Prostate gland (tissue), 2 donors: ENCODE data around the gene MAVS. TPM values are rescaled to one million over a fixed set of nuclear protein-coding genes. Genes with fewer than 3 reads are reported as not detected.

Source experiments
- DNase-seq: peaks from one replicate; pipeline ENCODE4 v3.0.0-alpha.2; 2019; ENCODE audit warnings: low spot score
- H3K27ac ChIP-seq, 2 donors: fragments of 200-600 bp; sonication (generic); 2 replicates each; pipeline ENCODE4 v1.5.1; 2017 to 2019
- H3K27me3 ChIP-seq: fragments of 200-600 bp; sonication (generic); replicated peaks from 2 replicates; pipeline ENCODE4 v1.5.1; 2019; ENCODE audit not compliant: insufficient read depth
- H3K36me3 ChIP-seq, 2 donors: fragments of 200-600 bp; sonication (generic); 1 replicate in 1 of 2; 2 replicates in 1 of 2; pipeline versions ENCODE4 v1.5.1 to v1.8.1; 2017 to 2019
- H3K4me1 ChIP-seq: fragments of 200-600 bp; sonication (generic); replicated peaks from 2 replicates; pipeline ENCODE4 v1.5.1; 2019
- H3K4me3 ChIP-seq, 2 donors: fragments of 200-600 bp; sonication (generic); 2 replicates each; pipeline ENCODE4 v1.5.1; 2017 to 2019
- H3K9me3 ChIP-seq: fragments of 200-600 bp; sonication (generic); 2 replicates; pipeline ENCODE4 v1.5.1; 2017
- CTCF ChIP-seq, 4 experiments: fragments of 200-600 bp in 2 of 4; fragments of 450-650 bp in 2 of 4; sonication (generic) in 2 of 4; IDR thresholded peaks; 1 replicate in 3 of 4; 2 replicates in 1 of 4; pipeline ENCODE4 v1.5.1; 2016 to 2019; ENCODE audit warnings: antibody characterized with exemption in 4 of 4, mild to moderate bottlenecking in 2 of 4, moderate library complexity in 2 of 4
- POLR2A ChIP-seq: fragments of 450-650 bp; IDR thresholded peaks from one replicate; pipeline ENCODE4 v1.6.1; 2016; ENCODE audit warnings: antibody characterized with exemption, mild to moderate bottlenecking
- POLR2AphosphoS5 ChIP-seq: sonication (generic); formaldehyde crosslinking; IDR thresholded peaks from one replicate; pipeline ENCODE4 v1.6.1; 2017; ENCODE audit warnings: antibody characterized with exemption
- WGBS: methylation state at CpG from one replicate; pipeline ENCODE4 v1.1.5; 2018; 5-methylcytosine and 5-hydroxymethylcytosine counted together
- intact Hi-C: fragments of 100-400 bp; cut with DNase I; formaldehyde crosslinking; loops from one replicate; pipeline ENCODE4 v1.14.2; 2022
- total RNA-seq, 2 donors: library from RNA; depleted of rRNA; stranded (reverse); fragments of >200 nt; gene quantifications; one replicate each; pipeline ENCODE4 v1.1.0, GENCODE V29; 2016

The MAVS gene
- total RNA-seq, 2 donors from 2014 or later = 26.7 to 40.2 TPM

GRCh38 chr20:3846378-3846739 lies 275 bp upstream of the MAVS start:
- intact Hi-C loops = loop anchor here (2.0 to 10.0 kb wide), 2 partner anchors 26 to 172 kb away; partner anchors contain the start of gene AP5S1
- Histone ChIP-seq H3K27ac (peak overlapping the region; percentile 87 to 89), H3K36me3 (no peaks in the 10 kb centered on the region), H3K27me3 (no peaks in the 10 kb centered on the region), H3K4me1 (peaks cover 4% of the 10 kb centered on the region), H3K4me3 (peak overlapping the region; percentile 90 to 97), H3K9me3 (no peaks in the 10 kb centered on the region)
- 1% methylated on average over 21 of the region's 22 CpGs for WGBS
- TF ChIP-seq POLR2A (no peak), CTCF (IDR thresholded peaks at IDR 0.05) (no peak), POLR2AphosphoS5 (no peak)
- no peak for DNase-seq

- 20% methylated on average over 8 of the region's 8 CpGs for WGBS
- intact Hi-C loops = loop anchor here (2.0 to 10.0 kb wide), 2 partner anchors 27 to 173 kb away; partner anchors contain the start of gene AP5S1
- DNase-seq = no peak
Measured at GRCh38 chr20:3847429-3847940, 851 bp downstream of the MAVS start.

DNA sequence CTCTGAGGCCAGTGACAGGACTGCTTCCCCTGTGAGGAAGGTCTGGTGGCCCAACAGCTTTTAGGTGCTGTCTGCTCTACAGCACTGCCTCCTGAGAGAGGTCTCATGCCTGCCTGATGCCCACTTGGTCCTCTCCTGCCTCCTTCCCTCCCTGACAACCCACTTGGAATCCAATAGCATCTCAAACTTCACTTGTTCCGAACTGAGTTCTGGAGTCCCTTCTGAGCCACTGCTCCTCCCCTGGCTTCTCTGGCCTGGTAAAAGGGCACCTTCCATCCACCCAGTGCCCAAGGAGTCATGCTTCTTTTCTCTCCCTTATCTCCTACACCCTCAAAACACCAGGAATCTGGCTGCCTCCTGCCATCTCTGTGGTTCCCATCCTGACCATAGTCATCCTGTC lies 1.9 kb downstream of the MAVS start:
- TF ChIP-seq POLR2AphosphoS5 (no peak), CTCF (IDR thresholded peaks at IDR 0.05) (no peak), POLR2A (no peak)
- no peak for DNase-seq
- Histone ChIP-seq H3K9me3 (no peaks in the 10 kb centered on the region), H3K4me3 (no peak overlapping the region), H3K27ac (no peak overlapping the region), H3K27me3 (no peaks in the 10 kb centered on the region), H3K4me1 (peaks cover 4% of the 10 kb centered on the region), H3K36me3 (no peaks in the 10 kb centered on the region)
- WGBS = 82% methylated on average over 1 of the region's 1 CpG
- intact Hi-C loops = loop anchor here (10.0 kb wide), 1 partner anchor 174 kb away; no protein-coding TSS in a partner anchor

More at GRCh38 chr20:3847429-3847940, 851 bp downstream of the MAVS start:
- TF ChIP-seq CTCF (IDR thresholded peaks at IDR 0.05) (no peak), POLR2A (no peak), POLR2AphosphoS5 (no peak)
- peak overlapping the region; percentile 87 to 89 for H3K27ac ChIP-seq
- H3K9me3 ChIP-seq = no peaks in the 10 kb centered on the region
- peaks cover 4% of the 10 kb centered on the region for H3K4me1 ChIP-seq
- H3K36me3 ChIP-seq = no peaks in the 10 kb centered on the region
- peak overlapping the region; percentile 90 to 97 for H3K4me3 ChIP-seq
- no peaks in the 10 kb centered on the region for H3K27me3 ChIP-seq

DNA sequence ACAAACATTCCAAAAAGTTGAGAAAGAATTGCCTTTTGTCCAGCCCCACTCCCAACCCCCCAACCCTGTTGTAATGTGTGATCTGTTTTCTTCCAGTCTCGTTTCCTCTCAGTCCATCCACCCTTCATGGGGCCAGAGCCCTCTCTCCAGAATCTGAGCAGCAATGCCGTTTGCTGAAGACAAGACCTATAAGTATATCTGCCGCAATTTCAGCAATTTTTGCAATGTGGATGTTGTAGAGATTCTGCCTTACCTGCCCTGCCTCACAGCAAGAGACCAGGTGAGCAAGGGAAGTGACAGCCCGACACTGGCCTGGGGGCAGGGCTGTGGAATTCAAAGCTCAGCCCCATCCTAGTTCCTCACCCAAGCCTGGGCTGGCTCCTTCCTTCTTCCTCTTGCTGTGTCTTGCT lies 7.8 kb downstream of the MAVS start:
- TF ChIP-seq CTCF (IDR thresholded peaks at IDR 0.05) (no peak), POLR2AphosphoS5 (no peak), POLR2A (no peak)
- 64% methylated on average over 4 of the region's 4 CpGs for WGBS
- intact Hi-C loops = no loop called here
- H3K9me3 ChIP-seq = no peaks in the 10 kb centered on the region
- no peak for DNase-seq
- no peak overlapping the region for H3K27ac ChIP-seq
- H3K27me3 ChIP-seq = no peaks in the 10 kb centered on the region
- no peaks in the 10 kb centered on the region for H3K4me1 ChIP-seq
- peaks cover 0 to 13% of the 10 kb centered on the region in 2 donors for H3K36me3 ChIP-seq
- no peak overlapping the region for H3K4me3 ChIP-seq

DNA sequence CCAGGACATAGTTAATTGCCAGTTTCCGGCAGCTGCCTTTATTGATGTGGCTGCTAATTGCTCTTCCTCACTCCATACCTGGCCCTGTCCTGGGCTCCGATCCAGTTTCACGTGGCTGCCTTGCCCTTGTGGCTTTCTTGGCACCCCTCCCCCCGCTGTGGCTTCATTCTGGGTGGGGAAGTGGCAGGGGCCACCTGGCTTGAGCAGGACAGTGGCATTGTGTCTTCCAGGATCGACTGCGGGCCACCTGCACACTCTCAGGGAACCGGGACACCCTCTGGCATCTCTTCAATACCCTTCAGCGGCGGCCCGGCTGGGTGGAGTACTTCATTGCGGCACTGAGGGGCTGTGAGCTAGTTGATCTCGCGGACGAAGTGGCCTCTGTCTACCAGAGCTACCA lies 10.8 kb downstream of the MAVS start:
- DNase-seq = no peak
- TF ChIP-seq CTCF (IDR thresholded peaks at IDR 0.05) (no peak), POLR2AphosphoS5 (no peak), POLR2A (no peak)
- no peak overlapping the region for H3K27ac ChIP-seq
- H3K27me3 ChIP-seq = no peaks in the 10 kb centered on the region
- intact Hi-C loops = no loop called here
- H3K9me3 ChIP-seq = no peaks in the 10 kb centered on the region
- H3K36me3 ChIP-seq = peaks cover 0 to 24% of the 10 kb centered on the region in 2 donors
- H3K4me1 ChIP-seq = no peaks in the 10 kb centered on the region
- 83% methylated on average over 14 of the region's 14 CpGs for WGBS
- H3K4me3 ChIP-seq = no peak overlapping the region
